ENCODE measurements around the gene POTEH.
"Not testable (repeated sequence)": the region's sequence is repeated elsewhere in the genome, so short reads cannot be mapped to it uniquely, and the experiment has no call there.

The POTEH gene

GRCh38 chr22:15738157-15738908 lies 48.5 kb downstream of the POTEH start:
- not testable (repeated sequence) for DNase-seq (ENCODE audit: low spot score)

GRCh38 chr22:15738909-15739391 lies 49.1 kb downstream of the POTEH start:
- not testable (repeated sequence) for DNase-seq (ENCODE audit: low spot score)

- DNase-seq (ENCODE audit: low spot score), result not testable (repeated sequence)
Observed at GRCh38 chr22:15747636-15748323, 58.0 kb downstream of the POTEH start.

- DNase-seq (ENCODE audit: low spot score), result not testable (repeated sequence)
Observed at GRCh38 chr22:15749181-15749970, 59.5 kb downstream of the POTEH start.

GRCh38 chr22:15759443-15760097 lies 69.7 kb downstream of the POTEH start:
- DNase-seq (ENCODE audit: low spot score), result not testable (repeated sequence)

GRCh38 chr22:15760388-15761150 lies 70.7 kb downstream of the POTEH start:
- DNase-seq (ENCODE audit: low spot score), result not testable (repeated sequence)

GRCh38 chr22:15761151-15761777 lies 71.4 kb downstream of the POTEH start:
- DNase-seq (ENCODE audit: low spot score), result not testable (repeated sequence)

GRCh38 chr22:15763559-15763958 lies 73.7 kb downstream of the POTEH start:
- DNase-seq (ENCODE audit: low spot score), result not testable (repeated sequence)
